Retinal pigment epithelial cell (primary cell): ENCODE results near the gene PPP3R1.

Source experiments
- DNase-seq: peaks from one replicate; pipeline ENCODE4 v3.0.0-alpha.2; 2010; ENCODE audit warnings: low read depth
- H3K4me3 ChIP-seq: 2 replicates; pipeline ENCODE4 v1.5.1; 2011; ENCODE audit warnings: mild to moderate bottlenecking, low read length, control low read depth, moderate library complexity
- CTCF ChIP-seq: conservative IDR thresholded peaks from 2 replicates; pipeline ENCODE4 v1.5.1; 2011; ENCODE audit warnings: low read depth, low read length, control low read depth, inconsistent platforms

Gene PPP3R1

DNA sequence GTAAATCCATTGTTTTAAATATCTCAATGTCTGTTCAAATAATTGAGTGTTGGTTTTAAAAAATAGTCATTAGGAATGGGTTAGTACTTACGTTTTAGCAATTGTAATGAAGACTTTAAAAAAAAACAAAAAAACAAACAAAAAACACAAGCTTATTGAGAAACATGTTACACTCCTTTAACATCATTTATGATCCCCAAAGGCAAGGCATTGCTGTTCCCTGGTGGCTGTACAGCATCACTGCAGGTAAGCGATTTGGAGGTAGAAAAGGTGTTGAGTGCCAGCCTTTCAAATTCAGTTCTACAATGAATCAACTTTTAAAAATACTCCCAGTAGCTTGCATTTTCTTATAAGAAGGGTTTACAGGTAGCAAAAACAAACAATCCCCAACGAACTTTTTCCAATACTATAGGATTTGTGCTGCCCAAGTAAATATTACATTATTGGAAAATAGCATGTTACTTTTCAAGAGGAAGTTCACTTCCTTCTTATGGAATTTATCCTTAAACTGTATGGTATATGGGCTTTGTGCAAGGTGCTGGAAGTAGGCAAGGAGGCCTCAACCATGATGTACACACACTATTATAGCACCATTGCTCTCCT is 39.9 kb upstream of the PPP3R1 start:
- no peak overlapping the region for H3K4me3 ChIP-seq

GRCh38 chr2:68291314-68291713 is 39.0 kb upstream of the PPP3R1 start:
- H3K4me3 ChIP-seq = no peak overlapping the region
- TF ChIP-seq CTCF = no peak

More for the DNA sequence above, 39.9 kb upstream of the PPP3R1 start:
- peak; percentile 94 for TF ChIP-seq CTCF
- no peak for DNase-seq

GRCh38 chr2:68290901-68291300 is 38.6 kb upstream of the PPP3R1 start:
- no peak overlapping the region for H3K4me3 ChIP-seq

More at GRCh38 chr2:68291314-68291713, 39.0 kb upstream of the PPP3R1 start:
- DNase-seq = no peak

GRCh38 chr2:68287580-68288441 is 35.5 kb upstream of the PPP3R1 start:
- TF ChIP-seq CTCF = no peak
- DNase-seq = peak; percentile 42
- no peak overlapping the region for H3K4me3 ChIP-seq

More at GRCh38 chr2:68290901-68291300, 38.6 kb upstream of the PPP3R1 start:
- DNase-seq = no peak
- TF ChIP-seq CTCF = no peak

GRCh38 chr2:68284896-68285295 is 32.6 kb upstream of the PPP3R1 start:
- no peak for DNase-seq
- no peak overlapping the region for H3K4me3 ChIP-seq
- no peak for TF ChIP-seq CTCF

DNA sequence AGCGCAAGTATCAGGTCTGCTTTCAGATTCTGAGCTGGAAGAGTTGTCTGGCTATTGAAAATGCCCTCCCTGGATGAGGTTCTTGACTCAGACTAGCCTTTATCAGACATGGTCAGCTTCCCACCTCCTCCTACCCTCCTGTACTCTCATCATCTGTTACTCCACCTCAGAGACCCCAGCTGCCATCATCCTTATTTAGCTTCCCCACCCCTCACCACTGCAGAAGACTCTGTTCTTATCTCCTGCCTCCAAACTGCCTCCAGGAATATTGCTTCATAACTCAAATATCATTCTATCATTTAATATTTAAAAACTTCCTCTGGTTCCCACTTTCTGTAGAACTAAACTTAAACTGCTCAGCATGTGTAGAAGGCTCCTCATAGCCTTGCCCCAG is 31.1 kb upstream of the PPP3R1 start:
- H3K4me3 ChIP-seq = no peak overlapping the region
- TF ChIP-seq CTCF = no peak
- DNase-seq = no peak

- TF ChIP-seq CTCF = peak; percentile 84
- no peak for DNase-seq
- no peak overlapping the region for H3K4me3 ChIP-seq
Measured at GRCh38 chr2:68282811-68283418, 30.6 kb upstream of the PPP3R1 start.
